Activated T-helper 2 cell treated with anti-CD3 and anti-CD28 coated beads, Interferon-gamma antibody, Interleukin-2, Interleukin-4, amounts not matched to agents 10 μg/mL and 5 μg/mL and 100 μg/mL, durations not matched to agents 14 hours and 24 hours and 36 hours (primary cell): ENCODE results near the gene MKNK2. TPM values are rescaled to one million over a fixed set of nuclear protein-coding genes. Genes with fewer than 3 reads are reported as not detected.
"Not testable (repeated sequence)": the region's sequence is repeated elsewhere in the genome, so short reads cannot be mapped to it uniquely, and the experiment has no call there.

Experiments
- DNase-seq: peaks from one replicate; pipeline ENCODE4 v3.0.0; 2021; ENCODE audit warnings: low spot score
- H3K27ac Mint-ChIP-seq: one replicate; pipeline ENCODE4 v1.8.0; 2021; ENCODE audit warnings: mixed read lengths
- H3K27me3 Mint-ChIP-seq: one replicate; pipeline ENCODE4 v1.8.0; 2021; ENCODE audit warnings: low read depth, mixed read lengths
- H3K36me3 Mint-ChIP-seq: one replicate; pipeline ENCODE4 v1.8.0; 2021; ENCODE audit warnings: low read depth, mixed read lengths
- H3K4me1 Mint-ChIP-seq: one replicate; pipeline ENCODE4 v1.8.0; 2021; ENCODE audit warnings: low read depth, mixed read lengths
- H3K4me3 Mint-ChIP-seq: one replicate; pipeline ENCODE4 v1.8.0; 2021; ENCODE audit warnings: low read depth, mild to moderate bottlenecking, moderate library complexity, mixed read lengths
- H3K9me3 Mint-ChIP-seq: one replicate; pipeline ENCODE4 v1.8.0; 2021; ENCODE audit warnings: mixed read lengths
- intact Hi-C: fragments of 100-400 bp; cut with micrococcal nuclease; formaldehyde crosslinking; loops from one replicate; pipeline ENCODE4 v1.15.1; 2023
- total RNA-seq: library from RNA; stranded (reverse); gene quantifications from 2 replicates; pipeline ENCODE4 v1.2.3, GENCODE V29; 2022

MKNK2 gene
- total RNA-seq, 1 donor from 2014 or later, result 176 TPM

DNA sequence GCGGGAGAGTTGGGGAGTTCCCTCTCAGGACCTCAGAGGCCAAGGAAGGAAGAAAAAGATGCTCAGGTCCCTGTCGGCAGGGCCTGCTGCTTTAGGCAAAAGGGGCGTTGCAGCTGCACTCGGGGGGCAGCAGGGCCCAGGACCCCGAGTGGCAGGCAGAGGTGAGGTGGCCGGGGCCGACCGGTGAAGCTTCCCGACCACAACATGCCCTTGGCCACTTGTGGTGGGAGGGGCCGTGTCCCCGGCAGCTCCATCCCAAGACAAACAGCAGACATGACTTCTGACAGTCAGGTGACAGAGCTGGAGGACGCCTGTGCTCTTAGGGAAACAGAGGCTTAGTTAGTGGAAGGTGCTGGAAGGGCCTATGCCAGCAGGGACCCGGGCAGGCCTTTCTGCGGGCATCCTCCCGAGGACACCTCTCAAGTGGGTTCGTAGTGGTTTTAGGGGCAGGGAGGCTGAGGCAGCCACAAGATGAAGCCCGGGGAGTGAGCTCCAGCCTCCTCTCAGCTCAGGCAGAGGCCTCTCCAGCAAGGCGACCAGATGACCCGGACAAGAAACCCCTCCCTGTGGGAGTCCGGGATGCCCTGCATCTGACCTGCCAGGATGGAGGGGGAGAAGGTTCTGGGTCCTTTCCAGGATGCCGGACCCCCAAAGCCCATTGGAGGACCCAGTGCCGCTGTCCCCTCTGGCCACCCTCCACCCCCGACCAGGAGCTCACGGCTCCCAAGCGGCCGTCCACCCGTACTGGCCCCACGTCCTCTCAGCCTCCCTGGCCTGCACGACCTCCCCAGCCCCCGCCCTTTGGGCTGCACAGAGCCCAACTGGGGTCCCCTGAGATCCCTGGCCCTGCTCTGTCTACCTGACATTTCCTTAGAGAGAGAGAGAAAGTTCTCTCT, 59.8 kb downstream of the MKNK2 start:
- intact Hi-C loops, result no loop called here
- H3K27ac Mint-ChIP-seq, result no peak overlapping the region
- no peak for DNase-seq
- H3K4me3 Mint-ChIP-seq, result no peak overlapping the region
- peaks cover 22% of the 10 kb centered on the region for H3K36me3 Mint-ChIP-seq
- H3K27me3 Mint-ChIP-seq, result no peaks in the 10 kb centered on the region
- H3K4me1 Mint-ChIP-seq, result no peaks in the 10 kb centered on the region
- no peaks in the 10 kb centered on the region for H3K9me3 Mint-ChIP-seq

GRCh38 chr19:1990230-1991017, 60.6 kb downstream of the MKNK2 start:
- no peak for DNase-seq
- intact Hi-C loops, result no loop called here

DNA sequence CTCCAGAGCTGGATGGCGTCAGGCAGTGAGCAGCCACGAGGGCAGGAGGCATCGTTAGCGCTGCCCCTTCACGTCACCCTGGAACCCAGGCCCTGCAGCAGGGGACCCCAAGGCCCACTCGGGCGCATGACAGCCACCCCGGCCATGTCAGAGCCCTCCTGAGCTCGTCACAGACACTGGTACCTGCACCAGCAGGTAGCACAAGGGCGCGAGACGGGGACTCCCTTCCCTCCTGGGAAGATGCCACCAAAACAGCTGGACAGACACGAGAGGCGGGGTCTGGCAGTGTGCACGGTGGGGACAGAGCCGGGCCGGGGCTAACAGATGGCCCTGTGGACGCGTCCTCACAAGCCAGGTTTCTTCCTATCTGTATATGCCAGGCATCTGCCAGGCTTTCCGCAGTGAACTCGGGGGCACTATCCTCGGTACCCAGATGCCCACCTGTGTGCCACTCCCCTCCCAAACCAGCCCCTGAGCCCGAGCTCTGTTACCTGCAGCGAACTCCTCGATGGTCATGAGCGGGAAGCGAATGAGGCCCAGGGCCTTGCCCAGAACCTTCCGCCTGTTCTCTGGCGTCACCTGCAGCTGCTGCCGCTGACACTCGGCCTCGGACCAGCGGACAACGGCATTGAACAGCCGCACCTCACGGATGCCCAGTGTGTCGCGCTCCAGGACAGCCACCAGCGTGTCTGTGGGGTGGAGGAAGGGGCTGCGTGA, 61.4 kb downstream of the MKNK2 start:
- intact Hi-C loops, result no loop called here
- no peak for DNase-seq
- no peaks in the 10 kb centered on the region for H3K9me3 Mint-ChIP-seq
- H3K27ac Mint-ChIP-seq, result no peak overlapping the region
- no peak overlapping the region for H3K4me3 Mint-ChIP-seq
- H3K4me1 Mint-ChIP-seq, result no peaks in the 10 kb centered on the region
- peaks cover 21% of the 10 kb centered on the region for H3K36me3 Mint-ChIP-seq
- H3K27me3 Mint-ChIP-seq, result no peaks in the 10 kb centered on the region

More at GRCh38 chr19:1990230-1991017, 60.6 kb downstream of the MKNK2 start:
- Mint-ChIP-seq H3K36me3 (peaks cover 17% of the 10 kb centered on the region), H3K9me3 (no peaks in the 10 kb centered on the region), H3K27ac (no peak overlapping the region), H3K27me3 (no peaks in the 10 kb centered on the region), H3K4me3 (no peak overlapping the region), H3K4me1 (no peaks in the 10 kb centered on the region)

GRCh38 chr19:1988464-1988863, 62.6 kb downstream of the MKNK2 start:
- intact Hi-C loops, H3K4me1 Mint-ChIP-seq, H3K4me3 Mint-ChIP-seq, H3K9me3 Mint-ChIP-seq, DNase-seq, H3K27me3 Mint-ChIP-seq, H3K27ac Mint-ChIP-seq: not testable (repeated sequence)
- H3K36me3 Mint-ChIP-seq, result peaks cover 23% of the 10 kb centered on the region

Other genes with a start within 250 kb of the MKNK2 start
- 11.3 and 11.5 TPM in 2 replicates for gene ATP8B3, start 239.0 kb downstream of the MKNK2 start, total RNA-seq
- 55.2 and 56.6 TPM in 2 replicates for gene REXO1, start 202.8 kb downstream of the MKNK2 start, total RNA-seq
- 31.2 and 32.1 TPM in 2 replicates for gene KLF16, start 187.7 kb downstream of the MKNK2 start, total RNA-seq
- 100 and 102 TPM in 2 replicates for gene ABHD17A, start 165.7 kb downstream of the MKNK2 start, total RNA-seq
- 9.1 and 9.9 TPM in 2 replicates for gene ADAT3, start 145.8 kb downstream of the MKNK2 start, total RNA-seq
- 35.9 and 37.9 TPM in 2 replicates for gene SCAMP4, start 145.8 kb downstream of the MKNK2 start, total RNA-seq
- 89.1 and 90.7 TPM in 2 replicates for gene CSNK1G2, start 110.1 kb downstream of the MKNK2 start, total RNA-seq
- gene BTBD2, start 35.5 kb downstream of the MKNK2 start, total RNA-seq, result 41.3 and 47.0 TPM in 2 replicates
- 175 and 181 TPM in 2 replicates for gene MOB3A, start 45.1 kb upstream of the MKNK2 start, total RNA-seq
- 7.6 and 9.5 TPM in 2 replicates for gene IZUMO4, start 45.7 kb upstream of the MKNK2 start, total RNA-seq
- 101 and 103 TPM in 2 replicates for gene AP3D1, start 100.3 kb upstream of the MKNK2 start, total RNA-seq
- gene DOT1L, start 112.7 kb upstream of the MKNK2 start, total RNA-seq, result 115 and 121 TPM in 2 replicates
- 75.7 and 77.2 TPM in 2 replicates for gene PLEKHJ1, start 185.1 kb upstream of the MKNK2 start, total RNA-seq
- 153 and 154 TPM in 2 replicates for gene SF3A2, start 185.6 kb upstream of the MKNK2 start, total RNA-seq
- 4.3 TPM in 2 replicates for gene AMH, start 198.1 kb upstream of the MKNK2 start, total RNA-seq
- 0.21 and 0.67 TPM in 2 replicates for gene JSRP1, start 205.2 kb upstream of the MKNK2 start, total RNA-seq
- gene PEAK3, start 230.9 kb upstream of the MKNK2 start, total RNA-seq, result 0.11 and 0.18 TPM in 2 replicates